HG02571 (cell line): ENCODE data around the gene NPIPB13.
"Not testable (repeated sequence)": the region's sequence is repeated elsewhere in the genome, so short reads cannot be mapped to it uniquely, and the experiment has no call there.

Source experiments
- ATAC-seq: cut with Tn5 transposase; IDR thresholded peaks from one replicate; pipeline ENCODE4 v1.9.1; 2021; ENCODE audit warnings: mild to moderate bottlenecking, moderate library complexity; ENCODE audit not compliant: unreplicated experiment

The NPIPB13 gene

GRCh38 chr16:30248379-30248778 is at the start of gene NPIPB13:
Gene NPIPB13 (minus strand): TSS chr16:30248479. CDS start chr16:30245573, 2,906 bp downstream.
- not testable (repeated sequence) for ATAC-seq

GRCh38 chr16:30282357-30282756 is 34.1 kb upstream of the NPIPB13 start:
- ATAC-seq: not testable (repeated sequence)

- ATAC-seq: not testable (repeated sequence)
Measured at GRCh38 chr16:30278523-30278922, 30.2 kb upstream of the NPIPB13 start.

GRCh38 chr16:30217082-30217481 is 31.2 kb downstream of the NPIPB13 start:
- ATAC-seq: not testable (repeated sequence)

- not testable (repeated sequence) for ATAC-seq
Measured at GRCh38 chr16:30211414-30211813, 36.9 kb downstream of the NPIPB13 start.

GRCh38 chr16:30209032-30209431 is 39.2 kb downstream of the NPIPB13 start:
- not testable (repeated sequence) for ATAC-seq

- not testable (repeated sequence) for ATAC-seq
Measured at GRCh38 chr16:30207063-30207704, 41.1 kb downstream of the NPIPB13 start.

GRCh38 chr16:30206252-30206651 is 42.0 kb downstream of the NPIPB13 start:
- not testable (repeated sequence) for ATAC-seq

GRCh38 chr16:30205541-30206236 is 42.6 kb downstream of the NPIPB13 start:
- not testable (repeated sequence) for ATAC-seq

- ATAC-seq: not testable (repeated sequence)
Measured at GRCh38 chr16:30199608-30200343, 48.5 kb downstream of the NPIPB13 start.

- not testable (repeated sequence) for ATAC-seq
Measured at GRCh38 chr16:30199049-30199448, 49.2 kb downstream of the NPIPB13 start, which contains the start of gene SULT1A3. Gene SULT1A3 (plus strand): TSS chr16:30199255. CDS start chr16:30200729, 1,474 bp downstream.
